Measurements from ENCODE around the gene PTPRR.
"Not testable (repeated sequence)": the region's sequence is repeated elsewhere in the genome, so short reads cannot be mapped to it uniquely, and the experiment has no call there.

PTPRR gene

GRCh38 chr12:70747445-70748260 lies 172.9 kb downstream of the PTPRR start:
- DNase-seq (ENCODE audit: low spot score), result no peak

GRCh38 chr12:70745048-70745447 lies 175.5 kb downstream of the PTPRR start:
- DNase-seq (ENCODE audit: low spot score), result no peak

- no peak for DNase-seq (ENCODE audit: low spot score)
Observed at GRCh38 chr12:70744178-70744577, 176.4 kb downstream of the PTPRR start.

GRCh38 chr12:70741256-70741655 lies 179.3 kb downstream of the PTPRR start:
- peak; percentile 26 for DNase-seq (ENCODE audit: low spot score)

GRCh38 chr12:70739756-70740155 lies 180.8 kb downstream of the PTPRR start:
- DNase-seq (ENCODE audit: low spot score), result no peak

- DNase-seq (ENCODE audit: low spot score), result no peak
Observed at GRCh38 chr12:70736351-70737133, 184.0 kb downstream of the PTPRR start.

DNA sequence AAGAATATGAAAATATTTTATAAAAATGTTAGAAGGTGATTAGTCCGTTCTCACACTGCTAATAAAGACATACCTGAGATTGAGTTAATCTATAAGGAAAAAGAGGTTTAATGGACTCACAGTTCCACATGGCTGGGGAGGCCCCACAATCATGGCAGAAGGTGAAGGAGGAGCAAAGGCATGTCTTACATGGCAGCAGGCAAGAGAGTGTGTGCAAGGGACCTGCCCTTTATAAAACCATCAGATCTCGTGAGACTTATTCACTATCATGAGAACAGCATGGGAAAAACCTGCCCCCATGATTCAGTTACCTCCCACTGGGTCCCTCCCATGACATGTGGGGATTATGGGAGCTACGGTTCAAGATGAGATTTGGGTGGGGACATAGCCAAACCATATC lies 185.3 kb downstream of the PTPRR start:
- DNase-seq (ENCODE audit: low spot score), result not testable (repeated sequence)

DNA sequence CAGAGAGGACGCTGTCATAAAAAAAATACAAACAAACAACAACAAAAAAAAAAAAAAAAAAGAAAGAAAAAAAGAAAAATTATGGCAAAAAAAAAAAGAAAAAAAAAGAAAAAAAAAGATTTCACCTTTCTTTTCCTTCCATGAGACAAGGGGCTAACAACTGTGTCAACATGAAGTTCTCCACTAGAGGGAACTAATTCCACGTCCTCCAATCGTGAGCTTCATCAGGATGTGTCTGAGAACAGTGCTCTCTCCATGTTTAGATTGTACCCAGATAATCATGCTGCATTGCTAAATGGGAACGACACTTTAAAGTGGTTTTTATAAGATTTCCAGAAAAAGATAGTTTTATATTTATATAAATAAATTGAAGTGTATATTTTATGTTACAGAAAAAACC lies 187.2 kb downstream of the PTPRR start:
- DNase-seq (ENCODE audit: low spot score), result peak; percentile 47

- no peak for DNase-seq (ENCODE audit: low spot score)
Observed at GRCh38 chr12:70732287-70732686, 188.3 kb downstream of the PTPRR start.

- DNase-seq (ENCODE audit: low spot score), result no peak
Observed at GRCh38 chr12:70730675-70731180, 189.8 kb downstream of the PTPRR start.

DNA sequence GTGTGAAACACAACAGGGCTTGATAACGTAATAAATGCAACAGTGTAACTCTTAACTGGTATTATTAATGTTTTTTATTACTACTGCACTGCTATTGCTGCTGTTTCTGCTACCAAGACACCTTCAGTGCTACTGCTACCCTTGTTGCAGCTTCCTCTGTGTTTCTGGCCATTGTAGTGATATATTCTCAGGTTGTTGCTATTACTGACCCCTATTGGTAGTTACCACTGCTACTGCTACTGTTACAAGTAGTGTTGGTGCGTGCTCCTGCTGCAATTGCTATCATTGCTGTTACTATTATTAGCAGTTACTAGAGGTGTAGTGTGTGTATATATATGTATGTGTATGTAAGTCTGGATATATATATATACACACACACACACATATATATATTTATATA lies 196.1 kb downstream of the PTPRR start:
- peak; percentile 23 for DNase-seq (ENCODE audit: low spot score)

DNA sequence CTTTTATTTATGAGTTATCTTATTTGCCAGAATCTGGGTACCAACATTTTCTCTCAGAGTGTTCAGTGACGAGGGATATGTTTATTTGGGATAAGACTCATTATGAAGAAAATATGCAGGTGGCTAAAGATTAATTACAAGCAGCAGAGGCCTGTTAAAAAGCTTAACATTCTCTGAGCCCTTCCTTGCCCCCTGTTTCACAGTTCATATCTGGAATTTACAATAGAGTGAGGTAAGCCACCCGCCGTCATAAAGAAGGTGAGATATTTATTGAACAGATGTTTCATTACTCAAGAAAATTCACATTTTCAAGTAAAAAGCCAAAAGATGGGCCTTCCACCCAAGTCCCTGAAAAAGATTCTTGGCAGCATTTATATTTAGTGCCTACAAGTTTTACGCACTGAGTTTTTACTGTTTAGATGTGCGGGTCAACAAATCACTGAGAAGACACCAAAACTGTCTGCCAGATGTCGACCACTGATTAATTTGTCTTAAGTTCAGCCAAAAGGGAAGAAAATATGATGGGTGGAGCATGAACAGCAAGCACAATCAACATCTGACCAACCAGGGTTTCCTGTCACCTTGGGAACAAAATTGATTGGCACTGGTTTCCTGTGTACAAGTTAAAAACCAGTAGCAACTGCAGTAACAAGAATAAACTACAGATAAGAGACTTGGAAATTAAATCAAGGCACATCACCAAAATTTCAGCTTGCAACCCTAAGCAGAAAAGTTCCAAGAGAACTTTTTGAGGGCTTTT lies 197.8 kb downstream of the PTPRR start:
- no peak for DNase-seq (ENCODE audit: low spot score)

- no peak for DNase-seq (ENCODE audit: low spot score)
Observed at GRCh38 chr12:70721656-70722357, 198.7 kb downstream of the PTPRR start.

- DNase-seq (ENCODE audit: low spot score), result no peak
Observed at GRCh38 chr12:70721216-70721615, 199.3 kb downstream of the PTPRR start.

DNA sequence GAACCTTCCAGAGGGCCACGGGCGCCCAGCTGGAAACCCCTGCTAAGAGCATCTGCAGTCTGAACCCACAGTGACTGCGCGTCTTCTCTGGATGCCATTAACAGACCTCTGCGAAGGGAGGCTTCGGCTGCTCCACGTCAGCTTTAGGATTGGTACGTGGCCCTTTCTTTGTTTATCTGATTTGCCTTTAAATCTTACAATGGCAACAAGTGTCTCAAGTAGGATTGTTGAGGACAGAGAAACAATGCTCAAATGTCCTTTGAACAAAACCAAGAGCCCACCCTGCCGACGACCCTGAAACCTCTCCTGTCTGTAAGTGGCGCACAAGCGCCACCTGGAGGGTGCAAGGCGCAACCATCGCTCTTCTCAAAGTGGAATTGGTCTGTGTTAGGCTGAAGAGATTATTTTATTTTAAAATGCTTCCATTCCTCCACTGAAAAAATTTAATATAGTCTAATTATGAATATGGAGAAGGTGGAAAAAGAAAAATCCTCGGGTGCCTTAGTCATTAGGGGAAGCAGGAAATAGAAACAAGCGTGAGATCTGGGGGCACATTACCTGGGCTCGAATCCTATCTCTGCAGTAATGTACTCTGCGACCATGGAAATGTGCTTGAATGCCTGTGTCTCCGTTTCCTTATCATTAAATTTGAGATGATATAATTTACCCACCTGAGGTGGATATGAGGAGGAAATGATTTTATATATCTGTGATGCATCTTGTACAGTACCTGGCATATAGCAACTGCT lies 200.7 kb downstream of the PTPRR start:
- peak; percentile 25 for DNase-seq (ENCODE audit: low spot score)

- DNase-seq (ENCODE audit: low spot score), result no peak
Observed at GRCh38 chr12:70719071-70719470, 201.5 kb downstream of the PTPRR start.

- peak; percentile 10 for DNase-seq (ENCODE audit: low spot score)
Observed at GRCh38 chr12:70711831-70712230, 208.7 kb downstream of the PTPRR start.

GRCh38 chr12:70709022-70709421 lies 211.5 kb downstream of the PTPRR start:
- DNase-seq (ENCODE audit: low spot score), result no peak

GRCh38 chr12:70706611-70707010 lies 213.9 kb downstream of the PTPRR start:
- no peak for DNase-seq (ENCODE audit: low spot score)

DNA sequence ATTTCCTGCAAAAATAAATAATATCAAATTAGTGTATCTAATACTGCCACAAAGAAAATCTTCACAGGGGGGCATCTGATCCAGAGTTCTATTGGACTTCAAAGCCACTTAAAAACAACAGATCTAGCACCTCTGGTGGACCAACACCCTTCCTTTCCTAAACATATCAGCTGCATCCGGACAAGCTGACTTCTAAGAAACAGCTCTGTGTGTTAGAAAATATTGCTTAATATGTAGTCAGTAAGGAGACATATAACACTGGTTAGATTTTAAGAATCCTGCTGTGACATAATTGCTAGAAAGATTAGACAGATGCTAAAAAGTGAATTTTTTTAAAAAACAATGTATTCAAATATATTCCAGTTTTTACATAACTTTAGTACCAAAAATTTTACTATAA lies 222.2 kb downstream of the PTPRR start:
- no peak for DNase-seq (ENCODE audit: low spot score)

Data from HuH-7 (cell line).